ENCODE data around the gene PROX2.

Gene PROX2, protein sequence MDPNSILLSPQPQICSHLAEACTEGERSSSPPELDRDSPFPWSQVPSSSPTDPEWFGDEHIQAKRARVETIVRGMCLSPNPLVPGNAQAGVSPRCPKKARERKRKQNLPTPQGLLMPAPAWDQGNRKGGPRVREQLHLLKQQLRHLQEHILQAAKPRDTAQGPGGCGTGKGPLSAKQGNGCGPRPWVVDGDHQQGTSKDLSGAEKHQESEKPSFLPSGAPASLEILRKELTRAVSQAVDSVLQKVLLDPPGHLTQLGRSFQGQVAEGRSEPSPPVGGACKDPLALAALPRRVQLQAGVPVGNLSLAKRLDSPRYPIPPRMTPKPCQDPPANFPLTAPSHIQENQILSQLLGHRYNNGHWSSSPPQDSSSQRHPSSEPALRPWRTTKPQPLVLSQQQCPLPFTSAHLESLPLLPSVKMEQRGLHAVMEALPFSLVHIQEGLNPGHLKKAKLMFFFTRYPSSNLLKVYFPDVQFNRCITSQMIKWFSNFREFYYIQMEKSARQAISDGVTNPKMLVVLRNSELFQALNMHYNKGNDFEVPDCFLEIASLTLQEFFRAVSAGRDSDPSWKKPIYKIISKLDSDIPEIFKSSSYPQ
- long read RNA-seq, result 0 reads

DNA sequence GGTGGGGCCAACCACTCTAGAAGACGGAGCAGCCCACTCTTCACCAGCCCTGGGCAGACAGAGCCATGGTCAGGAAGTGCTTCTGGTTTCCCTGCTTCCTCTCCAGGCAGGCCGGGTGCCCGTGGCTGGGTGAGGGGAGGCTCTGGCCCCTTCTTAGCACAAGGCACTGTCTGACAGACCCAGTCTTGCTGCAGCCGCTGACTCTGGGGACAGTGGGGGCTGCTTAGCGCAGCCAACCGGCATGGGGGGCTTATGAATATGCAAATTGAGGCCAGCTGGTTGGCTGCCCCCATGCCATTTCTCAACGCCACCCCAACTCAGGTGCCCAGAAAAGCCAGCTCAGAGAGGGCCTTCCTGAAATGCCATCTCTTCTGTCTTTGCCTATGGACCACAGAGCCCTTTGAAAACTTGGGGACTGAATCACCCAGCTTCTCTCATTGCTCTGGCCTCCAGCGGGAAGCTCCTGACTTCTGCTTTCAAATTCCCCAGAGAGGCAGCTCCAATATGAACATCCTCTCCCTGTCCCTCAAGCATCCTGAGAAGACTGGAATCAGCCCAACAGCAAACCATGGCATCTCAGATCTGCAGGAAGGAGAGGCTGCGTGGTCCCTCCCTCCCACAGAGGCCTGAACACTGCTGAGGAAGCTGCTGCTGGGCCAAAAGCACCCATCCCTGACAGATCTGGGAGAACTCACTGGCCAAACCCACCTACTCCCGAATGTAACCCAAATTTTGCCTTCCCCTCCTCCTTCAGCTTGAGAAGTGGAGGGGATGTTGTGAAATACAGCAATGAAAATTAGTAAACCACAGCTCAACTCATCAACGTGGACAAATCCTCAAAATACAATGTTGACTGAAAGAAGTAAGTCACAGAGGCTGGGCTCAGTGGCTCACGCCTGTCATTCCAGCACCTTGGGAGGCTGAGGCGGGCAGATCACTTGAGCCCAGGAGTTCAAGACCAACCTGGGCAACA, at the start of gene PROX2:
Gene PROX2 (minus strand): TSS at position 205 of the 973 bp plus-strand sequence. CDS start 12,311 bp downstream, outside the sequence.
- Histone ChIP-seq H3K27ac (replicated peaks) (peak within 1 kb of the TSS; percentile 6; the same call in 1 of the 2 replicates), H3K27me3 (ENCODE audit: insufficient read depth, poor library complexity, severe bottlenecking) (no peaks in the 10 kb centered on the region), H3K4me3 (replicated peaks; ENCODE audit: insufficient read depth, low read length) (no peak within 1 kb of the TSS)
- TF ChIP-seq, protein P1, sequence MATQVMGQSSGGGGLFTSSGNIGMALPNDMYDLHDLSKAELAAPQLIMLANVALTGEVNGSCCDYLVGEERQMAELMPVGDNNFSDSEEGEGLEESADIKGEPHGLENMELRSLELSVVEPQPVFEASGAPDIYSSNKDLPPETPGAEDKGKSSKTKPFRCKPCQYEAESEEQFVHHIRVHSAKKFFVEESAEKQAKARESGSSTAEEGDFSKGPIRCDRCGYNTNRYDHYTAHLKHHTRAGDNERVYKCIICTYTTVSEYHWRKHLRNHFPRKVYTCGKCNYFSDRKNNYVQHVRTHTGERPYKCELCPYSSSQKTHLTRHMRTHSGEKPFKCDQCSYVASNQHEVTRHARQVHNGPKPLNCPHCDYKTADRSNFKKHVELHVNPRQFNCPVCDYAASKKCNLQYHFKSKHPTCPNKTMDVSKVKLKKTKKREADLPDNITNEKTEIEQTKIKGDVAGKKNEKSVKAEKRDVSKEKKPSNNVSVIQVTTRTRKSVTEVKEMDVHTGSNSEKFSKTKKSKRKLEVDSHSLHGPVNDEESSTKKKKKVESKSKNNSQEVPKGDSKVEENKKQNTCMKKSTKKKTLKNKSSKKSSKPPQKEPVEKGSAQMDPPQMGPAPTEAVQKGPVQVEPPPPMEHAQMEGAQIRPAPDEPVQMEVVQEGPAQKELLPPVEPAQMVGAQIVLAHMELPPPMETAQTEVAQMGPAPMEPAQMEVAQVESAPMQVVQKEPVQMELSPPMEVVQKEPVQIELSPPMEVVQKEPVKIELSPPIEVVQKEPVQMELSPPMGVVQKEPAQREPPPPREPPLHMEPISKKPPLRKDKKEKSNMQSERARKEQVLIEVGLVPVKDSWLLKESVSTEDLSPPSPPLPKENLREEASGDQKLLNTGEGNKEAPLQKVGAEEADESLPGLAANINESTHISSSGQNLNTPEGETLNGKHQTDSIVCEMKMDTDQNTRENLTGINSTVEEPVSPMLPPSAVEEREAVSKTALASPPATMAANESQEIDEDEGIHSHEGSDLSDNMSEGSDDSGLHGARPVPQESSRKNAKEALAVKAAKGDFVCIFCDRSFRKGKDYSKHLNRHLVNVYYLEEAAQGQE (IDR thresholded peaks at IDR 0.05; ENCODE audit: insufficient replicate concordance, low read depth), result no peak
- TF ChIP-seq GABPA (IDR thresholded peaks at IDR 0.05; ENCODE audit: low read depth) (no peak), SPI1 (IDR thresholded peaks at IDR 0.05; ENCODE audit: borderline replicate concordance, low read depth) (no peak), POLR2AphosphoS5 (IDR thresholded peaks at IDR 0.05; ENCODE audit: low read depth) (no peak)
- TF ChIP-seq, protein P2, sequence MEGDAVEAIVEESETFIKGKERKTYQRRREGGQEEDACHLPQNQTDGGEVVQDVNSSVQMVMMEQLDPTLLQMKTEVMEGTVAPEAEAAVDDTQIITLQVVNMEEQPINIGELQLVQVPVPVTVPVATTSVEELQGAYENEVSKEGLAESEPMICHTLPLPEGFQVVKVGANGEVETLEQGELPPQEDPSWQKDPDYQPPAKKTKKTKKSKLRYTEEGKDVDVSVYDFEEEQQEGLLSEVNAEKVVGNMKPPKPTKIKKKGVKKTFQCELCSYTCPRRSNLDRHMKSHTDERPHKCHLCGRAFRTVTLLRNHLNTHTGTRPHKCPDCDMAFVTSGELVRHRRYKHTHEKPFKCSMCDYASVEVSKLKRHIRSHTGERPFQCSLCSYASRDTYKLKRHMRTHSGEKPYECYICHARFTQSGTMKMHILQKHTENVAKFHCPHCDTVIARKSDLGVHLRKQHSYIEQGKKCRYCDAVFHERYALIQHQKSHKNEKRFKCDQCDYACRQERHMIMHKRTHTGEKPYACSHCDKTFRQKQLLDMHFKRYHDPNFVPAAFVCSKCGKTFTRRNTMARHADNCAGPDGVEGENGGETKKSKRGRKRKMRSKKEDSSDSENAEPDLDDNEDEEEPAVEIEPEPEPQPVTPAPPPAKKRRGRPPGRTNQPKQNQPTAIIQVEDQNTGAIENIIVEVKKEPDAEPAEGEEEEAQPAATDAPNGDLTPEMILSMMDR (IDR thresholded peaks at IDR 0.05; ENCODE audit: insufficient read depth, low read length), result no peak
- DNase-seq (ENCODE audit: low read depth in 1 of 2, low spot score in 1 of 2), result peak in 1 of 2 experiments; percentile 10

DNA sequence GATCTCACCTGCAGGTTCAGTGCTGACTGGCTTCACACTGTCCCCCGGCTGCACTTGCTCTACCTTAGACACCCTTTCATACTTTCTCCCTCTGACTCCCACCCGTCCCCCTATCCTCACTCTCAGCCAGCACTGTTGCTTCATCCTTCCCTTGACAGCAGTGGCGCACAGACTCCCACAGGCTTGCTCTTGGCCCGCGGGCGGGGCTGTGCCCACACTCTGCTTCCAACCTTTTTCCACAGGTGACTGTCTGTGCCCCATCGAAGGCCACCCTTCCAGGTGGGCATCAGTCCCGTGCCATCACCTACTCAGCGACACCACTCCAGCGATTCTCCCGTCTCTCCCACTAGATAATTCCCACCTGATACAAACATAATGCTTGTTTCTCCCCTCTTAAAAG, 48.1 kb upstream of the PROX2 start:
- H3K27me3 ChIP-seq (ENCODE audit: insufficient read depth, poor library complexity, severe bottlenecking), result no peaks in the 10 kb centered on the region
- H3K4me3 ChIP-seq (replicated peaks; ENCODE audit: insufficient read depth, low read length), result no peak overlapping the region
- no peak overlapping the region for H3K27ac ChIP-seq (replicated peaks)
- TF ChIP-seq, protein P2 (IDR thresholded peaks at IDR 0.05; ENCODE audit: insufficient read depth, low read length), result no peak
- TF ChIP-seq GABPA (IDR thresholded peaks at IDR 0.05; ENCODE audit: low read depth), result no peak
- no peak for TF ChIP-seq POLR2AphosphoS5 (IDR thresholded peaks at IDR 0.05; ENCODE audit: low read depth)
- TF ChIP-seq SPI1 (IDR thresholded peaks at IDR 0.05; ENCODE audit: borderline replicate concordance, low read depth), result no peak
- TF ChIP-seq, protein P1 (IDR thresholded peaks at IDR 0.05; ENCODE audit: insufficient replicate concordance, low read depth), result no peak
- no peak for DNase-seq (ENCODE audit: low read depth in 1 of 2, low spot score in 1 of 2)

DNA sequence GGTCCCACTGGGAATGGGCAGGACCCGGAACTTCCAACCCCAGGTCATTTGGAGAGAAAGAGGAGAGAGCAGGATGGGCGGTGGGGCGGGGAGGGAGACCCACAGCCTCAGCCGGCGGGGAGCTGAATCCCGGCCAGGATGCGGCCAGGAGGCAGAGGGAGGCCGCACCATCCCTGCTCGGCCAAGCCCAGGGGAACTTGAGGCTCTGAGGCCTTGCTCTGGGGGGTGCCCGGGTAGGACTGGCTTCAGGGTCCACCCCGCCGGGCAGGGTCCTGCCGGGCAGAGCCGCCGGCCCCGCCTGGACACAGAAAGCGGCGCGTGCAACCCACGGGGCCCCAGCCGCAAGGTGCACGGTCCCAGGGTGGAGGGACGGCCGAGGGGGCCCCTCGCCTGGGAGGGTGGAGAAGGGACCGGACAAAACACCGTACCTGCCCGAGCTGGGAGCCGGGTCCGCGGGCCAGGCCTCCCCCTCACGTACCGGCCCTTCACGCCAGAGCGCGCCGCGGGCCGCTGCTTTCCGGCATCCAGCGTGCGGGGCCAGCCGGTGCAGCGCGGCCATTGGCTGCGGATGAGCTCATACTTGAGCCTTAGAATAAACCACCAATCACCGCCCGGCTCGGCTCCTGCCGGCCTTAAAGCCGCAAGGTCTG, 46.9 kb upstream of the PROX2 start, which contains the start of gene RPS6KL1:
Gene RPS6KL1 (minus strand): TSS at position 509 of the 650 bp plus-strand sequence. CDS start 1,719 bp downstream, outside the sequence.
- Histone ChIP-seq H3K27me3 (ENCODE audit: insufficient read depth, poor library complexity, severe bottlenecking) (no peaks in the 10 kb centered on the region), H3K27ac (replicated peaks) (no peak within 1 kb of the TSS), H3K4me3 (replicated peaks; ENCODE audit: insufficient read depth, low read length) (peak within 1 kb of the TSS; percentile 68)
- DNase-seq (ENCODE audit: low read depth in 1 of 2, low spot score in 1 of 2), result peak; percentile 38 to 57
- TF ChIP-seq SPI1 (IDR thresholded peaks at IDR 0.05; ENCODE audit: borderline replicate concordance, low read depth) (no peak), GABPA (IDR thresholded peaks at IDR 0.05; ENCODE audit: low read depth) (no peak), POLR2AphosphoS5 (IDR thresholded peaks at IDR 0.05; ENCODE audit: low read depth) (no peak)
- TF ChIP-seq, protein P2 (IDR thresholded peaks at IDR 0.05; ENCODE audit: insufficient read depth, low read length), result no peak
- TF ChIP-seq, protein P1 (IDR thresholded peaks at IDR 0.05; ENCODE audit: insufficient replicate concordance, low read depth), result no peak

Measured in HL-60 (cell line).